HepG2 (cell line): ENCODE data around the gene EVA1C. TPM values are rescaled to one million over a fixed set of nuclear protein-coding genes. Genes with fewer than 3 reads are reported as not detected.
A peak's percentile ranks its signal among the peaks of the same experiment; 100 is the strongest.

Experiments used
- KAT8 ChIP-seq: IDR thresholded peaks from 2 replicates; pipeline ENCODE4 v1.6.1; 2016; ENCODE audit warnings: missing genetic modification reagents, missing compliant biosample characterization
- NAIF1 ChIP-seq: sonication (generic); formaldehyde crosslinking; IDR thresholded peaks from 2 replicates; pipeline ENCODE4 v1.5.0; 2020; ENCODE audit warnings: mild to moderate bottlenecking, missing genetic modification reagents, borderline replicate concordance
- REPIN1 ChIP-seq: sonication (generic); formaldehyde crosslinking; IDR thresholded peaks from 2 replicates; pipeline ENCODE4 v1.8.0; 2022; ENCODE audit warnings: missing genetic modification reagents, low read depth, mild to moderate bottlenecking, borderline replicate concordance
- TBX2 ChIP-seq: sonication (generic); formaldehyde crosslinking; IDR thresholded peaks from 2 replicates; pipeline ENCODE4 v1.5.0; 2020; ENCODE audit warnings: missing genetic modification reagents, mild to moderate bottlenecking, borderline replicate concordance
- THYN1 ChIP-seq: sonication (generic); formaldehyde crosslinking; IDR thresholded peaks from 2 replicates; pipeline ENCODE4 v1.8.1; 2023; ENCODE audit warnings: low read depth, mild to moderate bottlenecking, moderate library complexity, missing genetic modification reagents, borderline replicate concordance
- ZNF17 ChIP-seq: sonication (generic); formaldehyde crosslinking; IDR thresholded peaks from 2 replicates; pipeline ENCODE4 v1.5.0; 2020; ENCODE audit warnings: mild to moderate bottlenecking, missing genetic modification reagents
- ZNF713 ChIP-seq: sonication (generic); formaldehyde crosslinking; IDR thresholded peaks from 2 replicates; pipeline ENCODE4 v1.4.0; 2020; ENCODE audit warnings: mild to moderate bottlenecking, missing genetic modification reagents
- ZNF747 ChIP-seq: sonication (generic); formaldehyde crosslinking; IDR thresholded peaks from 2 replicates; pipeline ENCODE4 v1.8.1; 2023; ENCODE audit warnings: missing genetic modification reagents, mild to moderate bottlenecking, borderline replicate concordance
- polyA plus RNA-seq, 8 experiments: library from polyadenylated mRNA; depleted of rRNA in 3 of 8; stranded (reverse) in 7 of 8; unstranded in 1 of 8; fragments of >200 nt; fragmentation: Illumina TruSeq in 4 of 8; extraction: Trizol in 4 of 8; gene quantifications; 2 replicates each; pipeline versions ENCODE4 v1.2.1 to v1.2.3, GENCODE V29; 2011 to 2016; ENCODE audit warnings: low read depth in 4 of 8, missing spikeins in 1 of 8, mixed read lengths in 1 of 8; ENCODE audit not compliant: insufficient read depth in 1 of 8
- total RNA-seq, 5 experiments: library from RNA; depleted of rRNA; stranded (reverse); fragments of >200 nt; fragmentation: Illumina TruSeq; extraction: Trizol; gene quantifications; 2 replicates each; pipeline ENCODE4 v1.2.3, GENCODE V29; 2016; ENCODE audit warnings: low read depth in 1 of 5
- TF ChIP-seq, protein P1 (sequence below): sonication (generic); formaldehyde crosslinking; IDR thresholded peaks from 2 replicates; pipeline ENCODE4 v1.5.1; 2020; ENCODE audit warnings: mild to moderate bottlenecking, missing genetic modification reagents, moderate library complexity
- TF ChIP-seq, protein P2 (sequence below): sonication (generic); formaldehyde crosslinking; IDR thresholded peaks from 2 replicates; pipeline ENCODE4 v1.4.0; 2020; ENCODE audit warnings: missing genetic modification reagents
- TF ChIP-seq, protein P3 (sequence below): sonication (generic); formaldehyde crosslinking; IDR thresholded peaks from 2 replicates; pipeline ENCODE4 v1.4.0; 2020; ENCODE audit warnings: mild to moderate bottlenecking, missing genetic modification reagents, borderline replicate concordance
- TF ChIP-seq, protein P4 (sequence below): IDR thresholded peaks from 2 replicates; pipeline ENCODE4 v1.6.1; 2016; ENCODE audit warnings: low read depth, borderline replicate concordance

Gene EVA1C
- total and polyA plus RNA-seq, 2 of the 13 experiments (the other 11 are each of a cell fraction or from before 2014, with no cell fraction given), result 0.29 to 0.34 TPM

DNA sequence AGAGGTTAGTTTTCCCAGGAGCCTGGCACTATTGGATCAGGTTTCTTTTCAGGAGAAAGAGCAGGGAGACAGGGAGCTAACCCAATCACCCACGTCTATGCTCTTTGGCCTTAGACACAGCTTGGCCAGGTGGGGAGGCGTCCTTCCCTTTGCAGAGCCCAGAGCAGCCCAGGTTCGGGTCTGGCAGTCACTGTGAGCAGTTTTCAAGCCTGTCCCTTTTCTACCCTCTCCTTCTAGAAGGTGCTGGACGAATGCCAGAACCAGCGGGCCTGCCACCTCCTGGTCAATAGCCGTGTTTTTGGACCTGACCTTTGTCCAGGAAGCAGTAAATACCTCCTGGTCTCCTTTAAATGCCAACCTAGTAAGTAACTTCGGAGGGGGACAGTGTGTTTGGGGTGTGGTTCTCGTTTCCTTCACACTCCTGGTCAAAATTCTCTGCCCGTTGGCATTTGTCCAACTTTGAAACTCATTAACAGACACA, 44.9 kb downstream of the EVA1C start (continued):
- TF ChIP-seq, protein P1, sequence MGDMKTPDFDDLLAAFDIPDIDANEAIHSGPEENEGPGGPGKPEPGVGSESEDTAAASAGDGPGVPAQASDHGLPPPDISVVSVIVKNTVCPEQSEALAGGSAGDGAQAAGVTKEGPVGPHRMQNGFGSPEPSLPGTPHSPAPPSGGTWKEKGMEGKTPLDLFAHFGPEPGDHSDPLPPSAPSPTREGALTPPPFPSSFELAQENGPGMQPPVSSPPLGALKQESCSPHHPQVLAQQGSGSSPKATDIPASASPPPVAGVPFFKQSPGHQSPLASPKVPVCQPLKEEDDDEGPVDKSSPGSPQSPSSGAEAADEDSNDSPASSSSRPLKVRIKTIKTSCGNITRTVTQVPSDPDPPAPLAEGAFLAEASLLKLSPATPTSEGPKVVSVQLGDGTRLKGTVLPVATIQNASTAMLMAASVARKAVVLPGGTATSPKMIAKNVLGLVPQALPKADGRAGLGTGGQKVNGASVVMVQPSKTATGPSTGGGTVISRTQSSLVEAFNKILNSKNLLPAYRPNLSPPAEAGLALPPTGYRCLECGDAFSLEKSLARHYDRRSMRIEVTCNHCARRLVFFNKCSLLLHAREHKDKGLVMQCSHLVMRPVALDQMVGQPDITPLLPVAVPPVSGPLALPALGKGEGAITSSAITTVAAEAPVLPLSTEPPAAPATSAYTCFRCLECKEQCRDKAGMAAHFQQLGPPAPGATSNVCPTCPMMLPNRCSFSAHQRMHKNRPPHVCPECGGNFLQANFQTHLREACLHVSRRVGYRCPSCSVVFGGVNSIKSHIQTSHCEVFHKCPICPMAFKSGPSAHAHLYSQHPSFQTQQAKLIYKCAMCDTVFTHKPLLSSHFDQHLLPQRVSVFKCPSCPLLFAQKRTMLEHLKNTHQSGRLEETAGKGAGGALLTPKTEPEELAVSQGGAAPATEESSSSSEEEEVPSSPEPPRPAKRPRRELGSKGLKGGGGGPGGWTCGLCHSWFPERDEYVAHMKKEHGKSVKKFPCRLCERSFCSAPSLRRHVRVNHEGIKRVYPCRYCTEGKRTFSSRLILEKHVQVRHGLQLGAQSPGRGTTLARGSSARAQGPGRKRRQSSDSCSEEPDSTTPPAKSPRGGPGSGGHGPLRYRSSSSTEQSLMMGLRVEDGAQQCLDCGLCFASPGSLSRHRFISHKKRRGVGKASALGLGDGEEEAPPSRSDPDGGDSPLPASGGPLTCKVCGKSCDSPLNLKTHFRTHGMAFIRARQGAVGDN (CRISPR knock-in tag), result peak; percentile 48
- TF ChIP-seq NAIF1 (CRISPR knock-in tag) (no peak), TBX2 (CRISPR knock-in tag) (no peak), ZNF747 (CRISPR knock-in tag) (no peak), REPIN1 (CRISPR knock-in tag) (no peak), THYN1 (CRISPR knock-in tag) (no peak), ZNF713 (no peak), ZNF17 (CRISPR knock-in tag) (no peak), KAT8 (CRISPR knock-in tag) (no peak)
- TF ChIP-seq, protein P2, sequence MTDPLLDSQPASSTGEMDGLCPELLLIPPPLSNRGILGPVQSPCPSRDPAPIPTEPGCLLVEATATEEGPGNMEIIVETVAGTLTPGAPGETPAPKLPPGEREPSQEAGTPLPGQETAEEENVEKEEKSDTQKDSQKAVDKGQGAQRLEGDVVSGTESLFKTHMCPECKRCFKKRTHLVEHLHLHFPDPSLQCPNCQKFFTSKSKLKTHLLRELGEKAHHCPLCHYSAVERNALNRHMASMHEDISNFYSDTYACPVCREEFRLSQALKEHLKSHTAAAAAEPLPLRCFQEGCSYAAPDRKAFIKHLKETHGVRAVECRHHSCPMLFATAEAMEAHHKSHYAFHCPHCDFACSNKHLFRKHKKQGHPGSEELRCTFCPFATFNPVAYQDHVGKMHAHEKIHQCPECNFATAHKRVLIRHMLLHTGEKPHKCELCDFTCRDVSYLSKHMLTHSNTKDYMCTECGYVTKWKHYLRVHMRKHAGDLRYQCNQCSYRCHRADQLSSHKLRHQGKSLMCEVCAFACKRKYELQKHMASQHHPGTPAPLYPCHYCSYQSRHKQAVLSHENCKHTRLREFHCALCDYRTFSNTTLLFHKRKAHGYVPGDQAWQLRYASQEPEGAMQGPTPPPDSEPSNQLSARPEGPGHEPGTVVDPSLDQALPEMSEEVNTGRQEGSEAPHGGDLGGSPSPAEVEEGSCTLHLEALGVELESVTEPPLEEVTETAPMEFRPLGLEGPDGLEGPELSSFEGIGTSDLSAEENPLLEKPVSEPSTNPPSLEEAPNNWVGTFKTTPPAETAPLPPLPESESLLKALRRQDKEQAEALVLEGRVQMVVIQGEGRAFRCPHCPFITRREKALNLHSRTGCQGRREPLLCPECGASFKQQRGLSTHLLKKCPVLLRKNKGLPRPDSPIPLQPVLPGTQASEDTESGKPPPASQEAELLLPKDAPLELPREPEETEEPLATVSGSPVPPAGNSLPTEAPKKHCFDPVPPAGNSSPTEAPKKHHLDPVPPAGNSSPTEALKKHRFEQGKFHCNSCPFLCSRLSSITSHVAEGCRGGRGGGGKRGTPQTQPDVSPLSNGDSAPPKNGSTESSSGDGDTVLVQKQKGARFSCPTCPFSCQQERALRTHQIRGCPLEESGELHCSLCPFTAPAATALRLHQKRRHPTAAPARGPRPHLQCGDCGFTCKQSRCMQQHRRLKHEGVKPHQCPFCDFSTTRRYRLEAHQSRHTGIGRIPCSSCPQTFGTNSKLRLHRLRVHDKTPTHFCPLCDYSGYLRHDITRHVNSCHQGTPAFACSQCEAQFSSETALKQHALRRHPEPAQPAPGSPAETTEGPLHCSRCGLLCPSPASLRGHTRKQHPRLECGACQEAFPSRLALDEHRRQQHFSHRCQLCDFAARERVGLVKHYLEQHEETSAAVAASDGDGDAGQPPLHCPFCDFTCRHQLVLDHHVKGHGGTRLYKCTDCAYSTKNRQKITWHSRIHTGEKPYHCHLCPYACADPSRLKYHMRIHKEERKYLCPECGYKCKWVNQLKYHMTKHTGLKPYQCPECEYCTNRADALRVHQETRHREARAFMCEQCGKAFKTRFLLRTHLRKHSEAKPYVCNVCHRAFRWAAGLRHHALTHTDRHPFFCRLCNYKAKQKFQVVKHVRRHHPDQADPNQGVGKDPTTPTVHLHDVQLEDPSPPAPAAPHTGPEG (CRISPR knock-in tag), result no peak
- TF ChIP-seq, protein P3, sequence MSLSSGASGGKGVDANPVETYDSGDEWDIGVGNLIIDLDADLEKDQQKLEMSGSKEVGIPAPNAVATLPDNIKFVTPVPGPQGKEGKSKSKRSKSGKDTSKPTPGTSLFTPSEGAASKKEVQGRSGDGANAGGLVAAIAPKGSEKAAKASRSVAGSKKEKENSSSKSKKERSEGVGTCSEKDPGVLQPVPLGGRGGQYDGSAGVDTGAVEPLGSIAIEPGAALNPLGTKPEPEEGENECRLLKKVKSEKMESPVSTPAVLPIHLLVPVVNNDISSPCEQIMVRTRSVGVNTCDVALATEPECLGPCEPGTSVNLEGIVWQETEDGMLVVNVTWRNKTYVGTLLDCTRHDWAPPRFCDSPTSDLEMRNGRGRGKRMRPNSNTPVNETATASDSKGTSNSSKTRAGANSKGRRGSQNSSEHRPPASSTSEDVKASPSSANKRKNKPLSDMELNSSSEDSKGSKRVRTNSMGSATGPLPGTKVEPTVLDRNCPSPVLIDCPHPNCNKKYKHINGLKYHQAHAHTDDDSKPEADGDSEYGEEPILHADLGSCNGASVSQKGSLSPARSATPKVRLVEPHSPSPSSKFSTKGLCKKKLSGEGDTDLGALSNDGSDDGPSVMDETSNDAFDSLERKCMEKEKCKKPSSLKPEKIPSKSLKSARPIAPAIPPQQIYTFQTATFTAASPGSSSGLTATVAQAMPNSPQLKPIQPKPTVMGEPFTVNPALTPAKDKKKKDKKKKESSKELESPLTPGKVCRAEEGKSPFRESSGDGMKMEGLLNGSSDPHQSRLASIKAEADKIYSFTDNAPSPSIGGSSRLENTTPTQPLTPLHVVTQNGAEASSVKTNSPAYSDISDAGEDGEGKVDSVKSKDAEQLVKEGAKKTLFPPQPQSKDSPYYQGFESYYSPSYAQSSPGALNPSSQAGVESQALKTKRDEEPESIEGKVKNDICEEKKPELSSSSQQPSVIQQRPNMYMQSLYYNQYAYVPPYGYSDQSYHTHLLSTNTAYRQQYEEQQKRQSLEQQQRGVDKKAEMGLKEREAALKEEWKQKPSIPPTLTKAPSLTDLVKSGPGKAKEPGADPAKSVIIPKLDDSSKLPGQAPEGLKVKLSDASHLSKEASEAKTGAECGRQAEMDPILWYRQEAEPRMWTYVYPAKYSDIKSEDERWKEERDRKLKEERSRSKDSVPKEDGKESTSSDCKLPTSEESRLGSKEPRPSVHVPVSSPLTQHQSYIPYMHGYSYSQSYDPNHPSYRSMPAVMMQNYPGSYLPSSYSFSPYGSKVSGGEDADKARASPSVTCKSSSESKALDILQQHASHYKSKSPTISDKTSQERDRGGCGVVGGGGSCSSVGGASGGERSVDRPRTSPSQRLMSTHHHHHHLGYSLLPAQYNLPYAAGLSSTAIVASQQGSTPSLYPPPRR (CRISPR knock-in tag), result no peak
- TF ChIP-seq, protein P4, sequence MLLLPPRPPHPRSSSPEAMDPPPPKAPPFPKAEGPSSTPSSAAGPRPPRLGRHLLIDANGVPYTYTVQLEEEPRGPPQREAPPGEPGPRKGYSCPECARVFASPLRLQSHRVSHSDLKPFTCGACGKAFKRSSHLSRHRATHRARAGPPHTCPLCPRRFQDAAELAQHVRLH (CRISPR knock-in tag), result no peak
